GM18508 (cell line): ENCODE measurements around the gene FAM78A.

Experiments used
- ATAC-seq: cut with Tn5 transposase; IDR thresholded peaks from one replicate; pipeline ENCODE4 v1.9.1; 2021; ENCODE audit warnings: moderate number of reproducible peaks; ENCODE audit not compliant: insufficient read depth, unreplicated experiment

The FAM78A gene

GRCh38 chr9:131276094-131276888 lies at the start of gene FAM78A:
Gene FAM78A, minus strand, starts transcription at chr9:131276510. Its CDS starts 331 bp downstream, at chr9:131276179.
- no peak for ATAC-seq

GRCh38 chr9:131324736-131325679 lies 48.7 kb upstream of the FAM78A start:
- ATAC-seq, result no peak

GRCh38 chr9:131323629-131324028 lies 47.3 kb upstream of the FAM78A start:
- ATAC-seq, result no peak

- ATAC-seq, result no peak
Measured at GRCh38 chr9:131320031-131320685, 43.8 kb upstream of the FAM78A start.

- no peak for ATAC-seq
Measured at GRCh38 chr9:131319486-131319885, 43.2 kb upstream of the FAM78A start.

- ATAC-seq, result no peak
Measured at GRCh38 chr9:131318231-131319085, 42.1 kb upstream of the FAM78A start.

- ATAC-seq, result no peak
Measured at GRCh38 chr9:131312822-131313770, 36.8 kb upstream of the FAM78A start.

- no peak for ATAC-seq
Measured at GRCh38 chr9:131312246-131312645, 35.9 kb upstream of the FAM78A start.

- no peak for ATAC-seq
Measured at GRCh38 chr9:131310833-131311554, 34.7 kb upstream of the FAM78A start.

GRCh38 chr9:131309530-131310276 lies 33.4 kb upstream of the FAM78A start:
- no peak for ATAC-seq

- no peak for ATAC-seq
Measured at GRCh38 chr9:131308906-131309529, 32.7 kb upstream of the FAM78A start.

GRCh38 chr9:131308452-131308851 lies 32.1 kb upstream of the FAM78A start:
- ATAC-seq, result no peak

GRCh38 chr9:131307974-131308373 lies 31.7 kb upstream of the FAM78A start:
- ATAC-seq, result no peak

- ATAC-seq, result no peak
Measured at GRCh38 chr9:131306397-131307004, 30.2 kb upstream of the FAM78A start.

GRCh38 chr9:131304676-131305355 lies 28.5 kb upstream of the FAM78A start:
- no peak for ATAC-seq
